ENCODE results near the gene BMP3.

GRCh38 chr4:81106150-81106549, 75.6 kb downstream of the BMP3 start:
- TF ChIP-seq EZH2 (IDR thresholded peaks at IDR 0.05) (no peak), FOXP2 (optimal IDR thresholded peaks at IDR 0.05; ENCODE audit: control extremely low read depth, extremely low read length, insufficient read depth) (no peak), POLR2AphosphoS5 (IDR thresholded peaks at IDR 0.05; ENCODE audit: borderline replicate concordance, low read depth, low read length) (no peak)
